Mesenchymal stem cell (in vitro differentiated cells and primary cell): ENCODE data around the gene PLCXD1.

Experiments
- DNase-seq: peaks from one replicate; pipeline ENCODE4 v3.0.0-alpha.2; 2013
- H2AFZ ChIP-seq: one replicate; pipeline ENCODE4 v1.6.1; 2013; ENCODE audit warnings: low read depth, mild to moderate bottlenecking, control low read depth, inconsistent platforms, low read length, moderate library complexity
- H2AK5ac ChIP-seq: 2 replicates; pipeline ENCODE4 v1.6.1; 2013; ENCODE audit warnings: low read length, moderate library complexity, mild to moderate bottlenecking, inconsistent platforms; ENCODE audit not compliant: severe bottlenecking
- H2BK120ac ChIP-seq: one replicate; pipeline ENCODE4 v1.6.1; 2013; ENCODE audit warnings: low read depth, mild to moderate bottlenecking, inconsistent platforms, low read length, moderate library complexity
- H2BK12ac ChIP-seq, 2 experiments: one replicate each; pipeline ENCODE4 v1.6.1; 2013; ENCODE audit warnings: inconsistent platforms in 2 of 2, low read length in 2 of 2, mild to moderate bottlenecking in 2 of 2, moderate library complexity in 2 of 2, control low read depth in 1 of 2
- H2BK15ac ChIP-seq: one replicate; pipeline ENCODE4 v1.6.1; 2013; ENCODE audit warnings: mild to moderate bottlenecking, low read depth, inconsistent platforms; ENCODE audit not compliant: poor library complexity, severe bottlenecking
- H2BK5ac ChIP-seq: 2 replicates; pipeline ENCODE4 v1.6.1; 2013; ENCODE audit warnings: low read depth, mild to moderate bottlenecking, low read length, control low read depth, inconsistent platforms; ENCODE audit not compliant: poor library complexity, severe bottlenecking
- H3K14ac ChIP-seq, 2 experiments: one replicate each; pipeline ENCODE4 v1.6.1; 2013; ENCODE audit warnings: inconsistent platforms in 2 of 2, low read length in 2 of 2, control low read depth in 1 of 2, mild to moderate bottlenecking in 1 of 2, moderate library complexity in 1 of 2
- H3K18ac ChIP-seq, 2 experiments: one replicate each; pipeline ENCODE4 v1.6.1; 2013; ENCODE audit warnings: inconsistent platforms in 2 of 2, low read length in 2 of 2, control low read depth in 1 of 2, low read depth in 1 of 2, mild to moderate bottlenecking in 1 of 2
- H3K23ac ChIP-seq, 2 experiments: one replicate each; pipeline ENCODE4 v1.6.1; 2013; ENCODE audit warnings: inconsistent platforms in 2 of 2, low read length in 2 of 2, mild to moderate bottlenecking in 2 of 2, moderate library complexity in 2 of 2, control low read depth in 1 of 2
- H3K27ac ChIP-seq: 2 replicates; pipeline ENCODE4 v1.5.1; 2013; ENCODE audit warnings: mild to moderate bottlenecking, moderate library complexity, low read length, control low read depth, inconsistent platforms; ENCODE audit not compliant: poor library complexity, severe bottlenecking
- H3K27me3 ChIP-seq, 2 experiments: 2 replicates each; pipeline versions ENCODE4 v1.6.1 to v1.7.0; 2013; ENCODE audit warnings: low read length in 2 of 2, mild to moderate bottlenecking in 2 of 2, moderate library complexity in 2 of 2, control low read depth in 1 of 2, inconsistent platforms in 1 of 2; ENCODE audit not compliant: control insufficient read depth in 1 of 2, insufficient read depth in 1 of 2
- H3K36me3 ChIP-seq, 2 experiments: 2 replicates each; pipeline versions ENCODE4 v1.6.1 to v1.7.0; 2013; ENCODE audit warnings: low read length in 2 of 2, control low read depth in 1 of 2, inconsistent platforms in 1 of 2, low read depth in 1 of 2, mild to moderate bottlenecking in 1 of 2; ENCODE audit not compliant: insufficient read depth in 2 of 2, control insufficient read depth in 1 of 2
- H3K4ac ChIP-seq, 2 experiments: one replicate each; pipeline ENCODE4 v1.6.1; 2013; ENCODE audit warnings: inconsistent platforms in 2 of 2, low read length in 2 of 2, mild to moderate bottlenecking in 2 of 2, moderate library complexity in 2 of 2, control low read depth in 1 of 2, low read depth in 1 of 2
- H3K4me1 ChIP-seq: 2 replicates; pipeline ENCODE4 v1.6.1; 2013; ENCODE audit warnings: low read depth, low read length, control low read depth; ENCODE audit not compliant: control insufficient read depth, insufficient read depth
- H3K4me2 ChIP-seq: 2 replicates; pipeline ENCODE4 v1.6.1; 2013; ENCODE audit warnings: low read length, mild to moderate bottlenecking, inconsistent platforms; ENCODE audit not compliant: poor library complexity, severe bottlenecking
- H3K4me3 ChIP-seq, 2 experiments: 2 replicates each; pipeline versions ENCODE4 v1.5.1 to v1.7.0; 2013; ENCODE audit warnings: low read length in 2 of 2, mild to moderate bottlenecking in 2 of 2, control low read depth in 1 of 2, low read depth in 1 of 2; ENCODE audit not compliant: insufficient read depth in 1 of 2
- H3K79me1 ChIP-seq: replicated peaks from 2 replicates; pipeline ENCODE4 v1.6.1; 2013; ENCODE audit warnings: mild to moderate bottlenecking, control low read depth, low read length, inconsistent platforms; ENCODE audit not compliant: poor library complexity, severe bottlenecking
- H3K9ac ChIP-seq: 2 replicates; pipeline ENCODE4 v1.7.0; 2013; ENCODE audit warnings: mild to moderate bottlenecking, low read length, moderate library complexity
- H3K9me3 ChIP-seq: 2 replicates; pipeline ENCODE4 v1.7.0; 2013; ENCODE audit warnings: mild to moderate bottlenecking, low read length; ENCODE audit not compliant: control insufficient read depth
- H4K8ac ChIP-seq: one replicate; pipeline ENCODE4 v1.6.1; 2013; ENCODE audit warnings: inconsistent platforms, mild to moderate bottlenecking, low read length, moderate library complexity
- H4K91ac ChIP-seq: one replicate; pipeline ENCODE4 v1.6.1; 2013; ENCODE audit warnings: mild to moderate bottlenecking, low read length, inconsistent platforms
- WGBS: methylation state at CpG from one replicate; pipeline ENCODE4 v1.1.7; 2013; ENCODE audit warnings: mixed read lengths; 5-methylcytosine and 5-hydroxymethylcytosine counted together

Gene PLCXD1

DNA sequence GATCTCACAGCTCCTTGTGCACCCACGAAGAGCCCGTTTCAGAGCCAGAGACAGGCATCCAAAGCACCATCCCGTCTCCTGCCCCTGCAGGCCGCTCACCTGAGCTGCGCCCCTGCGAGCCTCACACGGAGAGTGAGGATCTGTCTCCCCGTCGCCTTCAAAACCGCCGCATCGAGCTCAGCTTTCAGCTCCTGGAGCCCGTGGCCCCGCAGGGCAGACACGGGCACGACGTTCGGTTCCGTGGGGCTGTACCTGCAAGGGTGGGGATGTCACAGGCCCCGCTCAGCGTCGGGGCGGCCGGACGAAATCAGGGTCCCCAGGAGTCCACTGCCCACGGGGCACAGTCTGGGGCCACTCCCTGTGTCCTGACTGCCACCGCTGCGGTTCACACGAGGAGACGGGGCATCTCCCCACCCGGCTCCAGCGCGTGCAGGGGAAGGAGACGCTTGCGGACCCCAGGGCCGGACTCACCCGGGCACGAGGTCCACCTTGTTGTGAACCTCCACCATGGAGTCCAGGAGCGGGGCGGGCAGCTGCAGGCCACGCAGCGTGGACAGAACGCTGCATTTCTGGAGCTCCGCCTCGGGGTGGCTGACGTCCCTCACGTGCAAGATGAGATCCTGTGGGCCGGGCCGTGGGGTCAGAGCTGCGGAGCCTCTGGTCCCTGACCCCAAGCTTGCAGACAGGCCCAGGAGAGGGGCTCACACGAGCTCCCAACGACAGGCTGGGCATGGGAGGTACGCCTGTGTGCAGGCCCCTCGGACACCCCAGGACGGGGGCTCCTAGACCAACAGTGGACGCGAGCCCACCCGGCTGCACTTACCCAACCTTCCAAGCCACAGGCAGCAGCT lies 26.3 kb downstream of the PLCXD1 start:
- Histone ChIP-seq H3K23ac (no peak overlapping the region), H3K9me3 (no peaks in the 10 kb centered on the region), H2AFZ (no peak overlapping the region), H3K18ac (no peak overlapping the region), H3K4ac (no peak overlapping the region), H2BK12ac (no peak overlapping the region), H2AK5ac (no peak overlapping the region), H3K14ac (no peak overlapping the region), H2BK5ac (no peak overlapping the region), H4K91ac (no peak overlapping the region), H3K27me3 (no peaks in the 10 kb centered on the region), H3K79me1 (peaks cover 18% of the 10 kb centered on the region), H3K4me1 (no peaks in the 10 kb centered on the region), H3K9ac (no peak overlapping the region), H3K27ac (no peak overlapping the region), H4K8ac (no peak overlapping the region), H3K36me3 (peaks cover 69 to 71% of the 10 kb centered on the region in 2 experiments), H3K4me3 (no peak overlapping the region), H3K4me2 (no peak overlapping the region), H2BK120ac (no peak overlapping the region), H2BK15ac (no peak overlapping the region)
- 97% methylated on average over 58 of the region's 58 CpGs for WGBS
- DNase-seq, result no peak

DNA sequence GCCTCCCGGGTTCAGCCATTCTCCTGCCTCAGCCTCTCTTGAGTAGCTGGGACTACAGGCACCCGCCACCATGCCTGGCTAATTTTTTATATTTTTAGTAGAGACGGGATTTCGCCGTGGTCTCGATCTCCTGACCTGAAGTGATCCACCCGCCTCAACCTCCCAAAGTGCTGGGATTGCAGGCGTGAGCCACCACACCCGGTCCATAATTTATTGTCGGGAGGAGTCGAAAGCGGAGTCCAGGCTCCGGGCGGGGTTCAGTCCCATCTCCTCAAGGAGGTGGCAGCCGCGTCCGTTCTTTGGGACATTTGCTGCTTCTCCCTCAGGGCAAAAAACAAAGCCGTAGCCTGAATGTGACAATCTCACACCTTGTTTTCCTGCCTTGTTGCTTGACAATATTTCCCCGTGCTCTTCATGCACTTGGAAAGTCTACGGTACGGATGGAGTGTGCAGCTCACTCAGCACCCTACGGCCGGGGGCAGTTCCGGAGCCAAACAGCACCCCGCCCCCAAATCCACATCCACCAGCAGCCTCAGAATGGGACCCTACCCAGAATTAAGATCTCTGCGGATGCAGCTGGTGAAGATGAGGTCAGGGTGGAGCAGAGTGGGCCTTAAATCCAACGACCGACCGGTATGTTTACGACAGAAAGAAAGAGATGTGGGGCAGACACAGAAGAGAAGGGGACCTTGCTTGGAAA lies 27.8 kb downstream of the PLCXD1 start:
- no peak overlapping the region for H3K4me2 ChIP-seq
- H3K4me1 ChIP-seq, result no peaks in the 10 kb centered on the region
- H3K79me1 ChIP-seq, result peaks cover 23% of the 10 kb centered on the region
- H3K9ac ChIP-seq, result no peak overlapping the region
- no peak overlapping the region for H2BK120ac ChIP-seq
- no peak overlapping the region for H3K18ac ChIP-seq
- H2AFZ ChIP-seq, result no peak overlapping the region
- H4K91ac ChIP-seq, result no peak overlapping the region
- no peak overlapping the region for H2AK5ac ChIP-seq
- 95% methylated on average over 29 of the region's 30 CpGs for WGBS
- no peak overlapping the region for H3K27ac ChIP-seq
- no peaks in the 10 kb centered on the region for H3K27me3 ChIP-seq
- H3K14ac ChIP-seq, result no peak overlapping the region
- no peak overlapping the region for H2BK12ac ChIP-seq
- no peak overlapping the region for H3K23ac ChIP-seq
- H3K4me3 ChIP-seq, result no peak overlapping the region
- H4K8ac ChIP-seq, result no peak overlapping the region
- H3K36me3 ChIP-seq, result peaks cover 74 to 76% of the 10 kb centered on the region in 2 experiments
- no peak overlapping the region for H2BK15ac ChIP-seq
- H3K9me3 ChIP-seq, result no peaks in the 10 kb centered on the region
- no peak overlapping the region for H3K4ac ChIP-seq
- H2BK5ac ChIP-seq, result no peak overlapping the region
- no peak for DNase-seq

DNA sequence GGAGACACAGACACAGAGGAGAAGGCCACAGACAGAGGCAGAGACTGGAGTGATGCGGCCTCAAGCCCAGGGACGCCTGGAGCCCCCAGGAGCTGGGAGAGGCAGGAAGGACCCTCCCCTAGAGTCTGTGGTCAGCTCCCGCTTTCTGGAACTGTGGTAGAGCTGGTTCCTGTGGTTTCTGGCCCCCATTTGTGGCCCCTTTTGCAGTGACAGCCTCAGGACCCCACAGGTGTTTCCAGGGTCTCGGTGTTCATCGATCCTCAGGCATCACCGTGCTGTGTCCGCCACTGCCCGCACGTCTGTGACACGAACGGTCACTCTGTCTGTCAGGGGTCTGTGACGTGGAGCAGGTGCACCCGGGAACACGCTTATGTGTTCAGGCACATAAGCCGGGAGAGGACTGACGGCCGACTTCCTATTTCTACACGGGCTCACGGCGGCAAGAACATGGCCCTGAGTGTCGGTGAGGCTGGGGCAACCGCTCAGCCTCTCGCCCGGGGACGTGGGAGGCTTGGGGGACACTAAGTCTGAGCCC lies 29.5 kb downstream of the PLCXD1 start:
- WGBS, result 94% methylated on average over 25 of the region's 25 CpGs

More for the DNA sequence above, 29.5 kb downstream of the PLCXD1 start:
- Histone ChIP-seq H3K23ac (no peak overlapping the region), H4K91ac (no peak overlapping the region), H3K14ac (no peak overlapping the region), H3K27ac (no peak overlapping the region), H3K79me1 (peaks cover 30% of the 10 kb centered on the region), H3K9me3 (no peaks in the 10 kb centered on the region), H4K8ac (no peak overlapping the region), H3K9ac (no peak overlapping the region), H2AFZ (no peak overlapping the region), H3K4me3 (no peak overlapping the region), H3K27me3 (no peaks in the 10 kb centered on the region), H3K18ac (no peak overlapping the region), H3K36me3 (peaks cover 76 to 79% of the 10 kb centered on the region in 2 experiments), H2AK5ac (no peak overlapping the region), H3K4me1 (no peaks in the 10 kb centered on the region), H3K4me2 (no peak overlapping the region), H2BK15ac (no peak overlapping the region), H3K4ac (no peak overlapping the region), H2BK5ac (no peak overlapping the region), H2BK12ac (no peak overlapping the region), H2BK120ac (no peak overlapping the region)
- no peak for DNase-seq
